ENCODE results near the gene USB1. TPM values are rescaled to one million over a fixed set of nuclear protein-coding genes. Genes with fewer than 3 reads are reported as not detected.

USB1 gene
- total and polyA plus RNA-seq, 3 donors from 2014 or later = 39.7 to 63.7 (median 62.4) TPM

DNA sequence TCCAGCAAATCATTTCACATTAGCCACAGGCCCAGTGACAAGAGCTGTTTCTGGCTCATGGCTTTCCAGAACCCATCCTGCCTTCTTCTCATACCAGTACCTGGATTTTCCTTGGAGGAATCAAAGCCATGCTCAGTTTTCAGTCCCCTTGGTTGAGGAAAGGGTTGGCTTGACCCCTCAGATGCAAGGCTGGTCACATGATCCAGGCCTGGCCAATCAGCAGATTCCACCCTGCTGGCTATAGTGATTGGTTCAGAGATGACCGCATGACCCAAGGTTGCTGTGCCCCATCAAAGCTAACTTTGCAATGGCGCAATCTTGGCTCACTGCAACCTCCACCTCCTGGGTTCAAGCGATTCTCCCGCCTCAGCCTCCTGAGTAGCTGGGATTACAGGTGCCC, 69.4 kb downstream of the USB1 start:
- Histone ChIP-seq H3K27me3 (no peaks in the 10 kb centered on the region), H3K4me1 (no peaks in the 10 kb centered on the region), H3K36me3 (ENCODE audit: low read depth, missing control alignments) (no peaks in the 10 kb centered on the region), H3K27ac (no peak overlapping the region), H3K9me3 (no peaks in the 10 kb centered on the region), H3K4me3 (no peak overlapping the region)
- 72 to 93% methylated on average over 4 of the region's 4 CpGs for WGBS, 2 donors
- no peak for DNase-seq
- TF ChIP-seq POLR2A (IDR thresholded peaks at IDR 0.05) = no peak
- TF ChIP-seq, protein P1, sequence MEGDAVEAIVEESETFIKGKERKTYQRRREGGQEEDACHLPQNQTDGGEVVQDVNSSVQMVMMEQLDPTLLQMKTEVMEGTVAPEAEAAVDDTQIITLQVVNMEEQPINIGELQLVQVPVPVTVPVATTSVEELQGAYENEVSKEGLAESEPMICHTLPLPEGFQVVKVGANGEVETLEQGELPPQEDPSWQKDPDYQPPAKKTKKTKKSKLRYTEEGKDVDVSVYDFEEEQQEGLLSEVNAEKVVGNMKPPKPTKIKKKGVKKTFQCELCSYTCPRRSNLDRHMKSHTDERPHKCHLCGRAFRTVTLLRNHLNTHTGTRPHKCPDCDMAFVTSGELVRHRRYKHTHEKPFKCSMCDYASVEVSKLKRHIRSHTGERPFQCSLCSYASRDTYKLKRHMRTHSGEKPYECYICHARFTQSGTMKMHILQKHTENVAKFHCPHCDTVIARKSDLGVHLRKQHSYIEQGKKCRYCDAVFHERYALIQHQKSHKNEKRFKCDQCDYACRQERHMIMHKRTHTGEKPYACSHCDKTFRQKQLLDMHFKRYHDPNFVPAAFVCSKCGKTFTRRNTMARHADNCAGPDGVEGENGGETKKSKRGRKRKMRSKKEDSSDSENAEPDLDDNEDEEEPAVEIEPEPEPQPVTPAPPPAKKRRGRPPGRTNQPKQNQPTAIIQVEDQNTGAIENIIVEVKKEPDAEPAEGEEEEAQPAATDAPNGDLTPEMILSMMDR (IDR thresholded peaks at IDR 0.05) = no peak
- intact Hi-C loops (cut with DNase I; ENCODE audit: low total_unique reads) = no loop called here

Other genes with a start within 250 kb of the USB1 start
- 100 to 1,000 TPM; 137 to 185 TPM for gene KIFC3, start 198.9 kb upstream of the USB1 start, total RNA-seq
- 105 TPM for gene KIFC3, start 198.9 kb upstream of the USB1 start, polyA plus RNA-seq (ENCODE audit: insufficient read depth, low read depth, low replicate concordance)
- 1 to 10 TPM in 1 of 2 donors, under 1 TPM in 1; 0.87 to 1.2 TPM for gene CNGB1, start 30.3 kb upstream of the USB1 start, total RNA-seq
- 0.76 TPM for gene CNGB1, start 30.3 kb upstream of the USB1 start, polyA plus RNA-seq (ENCODE audit: insufficient read depth, low read depth, low replicate concordance)
- 10 to 100 TPM; 11.2 to 12.1 TPM for gene ZNF319, start 735 bp upstream of the USB1 start, total RNA-seq
- 10.4 TPM for gene ZNF319, start 735 bp upstream of the USB1 start, polyA plus RNA-seq (ENCODE audit: insufficient read depth, low read depth, low replicate concordance)
- gene MMP15, start 24.3 kb downstream of the USB1 start, total RNA-seq = 100 to 1,000 TPM; 194 to 300 TPM
- 80.6 TPM for gene MMP15, start 24.3 kb downstream of the USB1 start, polyA plus RNA-seq (ENCODE audit: insufficient read depth, low read depth, low replicate concordance)
- gene CFAP20, start 128.0 kb downstream of the USB1 start, total RNA-seq = 10 to 100 TPM; 91.5 to 92.4 TPM
- gene CFAP20, start 128.0 kb downstream of the USB1 start, polyA plus RNA-seq (ENCODE audit: insufficient read depth, low read depth, low replicate concordance) = 98.6 TPM
- gene CSNK2A2, start 196.7 kb downstream of the USB1 start, total RNA-seq = 100 to 1,000 TPM; 101 to 119 TPM
- gene CSNK2A2, start 196.7 kb downstream of the USB1 start, polyA plus RNA-seq (ENCODE audit: insufficient read depth, low read depth, low replicate concordance) = 299 TPM